Activated gamma-delta T cell (primary cell): ENCODE results near the gene RGS17.

Experiments
- DNase-seq: peaks from one replicate; lab custom pipeline; 2025; lab: John Stamatoyannopoulos, UW

Gene RGS17

GRCh38 chr6:153084393-153084792 is 46.7 kb downstream of the RGS17 start:
- DNase-seq, result no peak

GRCh38 chr6:153083869-153084268 is 47.2 kb downstream of the RGS17 start:
- no peak for DNase-seq

DNA sequence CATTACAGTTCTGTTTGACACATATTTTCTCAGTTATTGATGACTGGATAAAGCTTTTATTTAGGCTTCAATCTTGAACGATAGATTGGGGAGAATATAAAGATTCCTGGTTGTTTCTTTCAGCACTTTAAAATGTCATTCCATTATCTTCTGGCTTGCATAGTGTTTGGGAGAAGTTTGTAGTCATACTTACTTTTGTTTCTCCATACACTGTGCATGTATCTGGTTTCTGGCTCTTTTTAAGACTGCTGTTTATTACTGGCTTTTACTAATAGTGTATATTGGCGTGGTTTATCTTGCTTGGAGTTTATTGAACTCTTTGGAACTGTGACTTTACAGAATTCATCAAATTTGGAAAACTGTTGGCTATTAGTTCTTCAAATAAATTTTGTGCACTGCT is 49.2 kb downstream of the RGS17 start:
- DNase-seq, result no peak

DNA sequence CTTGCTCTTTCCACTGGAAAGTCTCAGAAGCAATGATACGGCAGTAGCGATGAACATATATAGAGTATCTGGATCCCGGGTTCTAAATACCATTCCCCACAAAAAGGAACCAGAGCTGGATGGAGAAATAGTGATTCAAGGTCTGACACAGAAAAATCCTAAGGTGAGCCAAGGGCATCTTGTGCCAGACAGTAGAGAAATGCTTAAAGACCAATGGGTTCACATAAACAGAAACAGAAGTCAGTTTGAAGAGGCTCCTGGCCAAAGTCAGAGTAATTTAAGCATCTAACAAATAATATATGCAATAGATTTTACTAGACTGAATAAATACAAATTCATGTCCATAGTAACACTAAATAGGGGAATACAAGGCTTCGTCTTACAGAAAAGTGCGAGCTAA is 54.7 kb downstream of the RGS17 start:
- no peak for DNase-seq

- DNase-seq, result no peak
Observed at GRCh38 chr6:153074761-153075160, 56.3 kb downstream of the RGS17 start.

DNA sequence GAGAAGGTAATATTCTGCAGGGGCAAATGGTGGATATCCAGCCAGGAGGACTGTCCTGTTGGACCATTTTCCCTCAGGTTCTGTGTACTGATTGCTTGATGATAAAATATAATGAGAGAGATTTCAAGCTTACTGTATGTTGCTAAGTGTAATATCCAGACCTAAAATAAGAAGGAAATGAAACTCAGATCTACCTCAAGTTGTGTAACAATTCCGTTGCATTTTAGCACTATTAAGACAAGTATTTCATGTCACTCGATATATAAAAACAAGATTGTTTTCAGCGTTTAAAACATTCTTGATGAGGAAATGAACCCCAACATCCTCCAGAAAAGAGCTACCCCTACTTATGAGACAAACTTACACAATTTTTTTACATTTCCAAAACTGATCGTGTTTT is 57.2 kb downstream of the RGS17 start:
- DNase-seq, result no peak

- no peak for DNase-seq
Observed at GRCh38 chr6:153070756-153071155, 60.3 kb downstream of the RGS17 start.

GRCh38 chr6:153069897-153070296 is 61.2 kb downstream of the RGS17 start:
- DNase-seq, result no peak

DNA sequence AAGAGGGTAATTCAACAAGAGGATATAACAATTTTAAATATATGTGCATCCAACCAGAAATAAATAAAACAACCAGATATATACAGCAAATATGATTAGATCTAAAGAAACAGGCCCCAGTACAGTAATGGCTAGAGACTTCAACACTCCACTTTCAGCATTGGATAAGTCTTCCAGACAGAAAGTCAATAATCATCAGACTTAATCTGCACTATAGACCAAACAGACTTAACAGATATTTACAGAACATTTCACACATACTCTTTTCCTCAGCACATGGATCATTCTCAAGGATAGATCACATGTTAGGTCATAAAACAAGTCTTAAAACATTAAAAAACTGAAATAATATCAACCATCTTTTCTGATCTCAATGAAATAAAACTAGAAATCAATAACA is 65.9 kb downstream of the RGS17 start:
- no peak for DNase-seq

GRCh38 chr6:153063936-153064335 is 67.1 kb downstream of the RGS17 start:
- DNase-seq, result no peak

DNA sequence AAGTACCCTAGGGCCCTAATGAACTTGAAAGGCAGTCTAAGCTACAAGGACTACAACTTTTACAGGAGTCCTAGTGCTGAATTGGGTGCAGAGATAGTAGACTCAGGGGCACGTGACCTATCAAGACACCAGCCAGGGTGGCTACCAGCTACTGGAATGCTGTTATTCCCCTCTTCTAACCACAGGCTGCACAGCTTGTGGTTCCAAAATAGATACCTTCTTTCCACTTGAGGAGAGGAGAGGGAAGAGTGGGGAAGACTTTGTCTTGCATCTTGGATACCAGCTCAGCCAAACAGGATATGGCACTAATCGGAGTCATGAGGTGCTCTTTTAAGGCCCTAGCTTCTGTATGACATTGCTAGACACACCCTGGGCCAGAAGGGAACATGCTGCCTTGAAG is 68.6 kb downstream of the RGS17 start:
- DNase-seq, result no peak

GRCh38 chr6:153059757-153060156 is 71.3 kb downstream of the RGS17 start:
- no peak for DNase-seq

DNA sequence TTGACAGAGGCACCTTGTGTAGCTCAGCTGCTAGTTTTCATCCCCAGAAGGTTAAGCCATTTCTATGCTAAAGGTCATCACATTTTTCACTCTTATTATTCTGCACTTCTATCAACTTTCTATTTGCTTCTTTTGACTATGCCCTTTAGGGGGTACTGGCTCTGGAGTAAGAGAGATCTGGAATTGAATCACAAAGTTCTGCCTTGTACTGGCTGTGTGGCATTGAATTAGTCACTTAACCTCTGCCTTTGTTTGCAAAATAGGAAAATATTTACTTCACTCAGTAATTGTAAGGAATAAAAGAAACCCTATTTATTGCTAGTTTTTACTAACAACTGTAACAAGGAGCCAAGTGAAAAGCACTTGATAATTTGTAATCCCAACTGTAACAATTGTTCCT is 71.8 kb downstream of the RGS17 start:
- DNase-seq, result no peak

GRCh38 chr6:153058909-153059308 is 72.2 kb downstream of the RGS17 start:
- no peak for DNase-seq

GRCh38 chr6:153058291-153058690 is 72.8 kb downstream of the RGS17 start:
- no peak for DNase-seq

- DNase-seq, result no peak
Observed at GRCh38 chr6:153056308-153056707, 74.8 kb downstream of the RGS17 start.

DNA sequence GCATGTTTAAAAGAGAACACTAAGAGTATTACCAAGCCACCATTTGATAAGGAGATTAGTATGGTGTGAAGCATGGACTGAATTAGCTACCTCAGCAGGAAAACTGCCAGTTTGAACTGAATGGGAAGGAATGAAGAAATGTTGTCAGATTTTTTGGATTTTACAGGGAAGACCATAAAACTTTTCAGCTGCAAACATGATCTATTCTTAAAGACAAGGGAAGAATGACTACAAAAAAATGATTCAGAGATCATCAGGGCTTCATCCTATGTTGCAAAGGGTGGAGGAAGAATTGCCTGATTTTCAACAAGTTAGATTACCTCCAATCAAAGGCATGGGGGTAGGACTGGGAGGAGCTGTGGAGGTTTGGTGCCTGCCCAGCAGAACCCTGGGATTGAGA is 79.3 kb downstream of the RGS17 start:
- DNase-seq, result no peak

- no peak for DNase-seq
Observed at GRCh38 chr6:153048631-153049030, 82.5 kb downstream of the RGS17 start.

DNA sequence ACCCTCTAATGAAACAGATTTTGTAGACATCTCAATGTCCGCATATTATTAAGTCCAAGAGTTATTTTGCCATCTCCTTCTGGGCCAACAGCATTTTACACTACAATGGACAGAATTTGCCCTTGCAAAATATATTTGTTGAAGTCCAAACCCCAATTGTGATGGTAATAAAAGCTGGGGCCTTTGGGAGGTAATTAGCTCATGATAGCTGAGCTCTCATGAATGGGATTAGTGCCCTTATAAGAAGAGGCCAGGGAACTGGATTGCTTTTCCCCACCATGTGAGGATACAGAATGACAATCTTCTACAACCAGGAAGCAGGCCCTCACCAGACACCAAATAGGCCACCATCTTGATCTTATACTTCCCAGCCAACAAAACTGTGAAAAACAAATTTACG is 83.7 kb downstream of the RGS17 start:
- no peak for DNase-seq

DNA sequence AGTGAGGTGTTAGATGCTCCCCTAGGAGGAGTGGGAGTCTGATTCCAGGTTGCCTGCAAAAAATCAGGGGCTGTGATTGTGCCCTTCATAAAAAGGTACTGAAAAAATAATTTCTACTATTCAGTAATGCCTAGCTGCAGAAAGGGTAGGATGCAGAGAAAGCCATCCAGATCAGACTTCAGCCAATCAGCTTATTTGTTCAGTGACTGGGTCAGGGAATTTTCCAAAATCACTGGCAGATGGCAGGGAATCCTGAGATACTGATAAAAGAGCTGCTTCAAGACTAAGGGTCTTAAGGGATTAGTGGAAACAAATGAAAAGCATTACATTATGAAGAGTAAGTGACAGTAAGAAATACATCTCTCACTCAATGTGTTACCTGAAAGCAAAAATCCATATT is 85.8 kb downstream of the RGS17 start:
- DNase-seq, result no peak

DNA sequence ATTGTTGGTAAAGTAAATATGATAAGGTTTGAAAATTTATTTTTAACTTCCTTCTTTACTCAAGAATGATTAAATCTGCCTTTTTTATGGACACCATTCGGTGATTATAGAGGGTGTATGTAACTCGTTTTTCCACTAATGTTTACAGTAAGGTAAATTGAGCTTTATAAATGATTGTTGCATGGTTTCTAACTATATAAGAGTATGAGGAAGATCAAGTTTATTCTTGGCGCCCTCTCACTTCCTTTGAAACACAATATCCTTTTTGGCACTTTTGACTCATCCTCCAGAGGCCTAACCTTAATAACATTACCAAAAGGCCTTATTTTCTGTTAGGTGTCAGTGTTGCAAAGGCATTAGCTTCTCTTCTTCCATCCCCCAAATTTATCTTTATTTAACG is 86.8 kb downstream of the RGS17 start:
- no peak for DNase-seq

- no peak for DNase-seq
Observed at GRCh38 chr6:153043719-153044118, 87.4 kb downstream of the RGS17 start.

GRCh38 chr6:153038378-153039057 is 92.6 kb downstream of the RGS17 start:
- no peak for DNase-seq

DNA sequence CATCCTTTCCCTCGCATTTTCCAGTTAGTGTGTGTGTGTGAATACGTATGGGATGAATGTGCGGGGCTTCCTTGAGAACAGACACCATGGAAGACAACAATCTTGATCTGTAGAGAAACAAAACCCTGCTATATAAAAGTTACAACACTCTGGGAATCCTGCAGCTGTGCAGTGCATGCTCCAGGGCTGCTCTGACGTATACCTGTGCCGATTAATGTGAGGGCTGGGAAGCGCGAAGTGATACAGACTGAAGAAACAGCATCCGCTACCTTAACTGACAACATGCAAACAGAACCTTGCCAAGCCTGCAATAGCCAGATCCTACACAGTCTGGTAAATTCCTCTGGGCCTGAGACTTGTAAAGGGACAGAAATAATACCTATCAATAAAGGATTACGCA is 96.9 kb downstream of the RGS17 start:
- DNase-seq, result no peak
